AG04450 (cell line): Measurements from ENCODE around the gene DONSON. TPM values are rescaled to one million over a fixed set of nuclear protein-coding genes. Genes with fewer than 3 reads are reported as not detected.
A peak's percentile ranks its signal among the peaks of the same experiment; 100 is the strongest.

Experiments used
- CTCF ChIA-PET: fragments of 300-600, 350-600 bp; formaldehyde crosslinking; extraction: SDS; loops from one replicate; lab custom pipeline; 2022; ENCODE audit warnings: antibody characterized with exemption, inconsistent platforms; lab: Charles Lee
- POLR2A ChIA-PET: fragments of 350-600 bp; formaldehyde crosslinking; extraction: SDS; loops from one replicate; lab custom pipeline; 2021; ENCODE audit warnings: antibody characterized with exemption, inconsistent platforms; lab: Yijun Ruan, JAX
- DNase-seq: peaks from one replicate; pipeline ENCODE4 v3.0.0-alpha.2; 2011; ENCODE audit warnings: low read depth, low spot score
- H3K27ac ChIP-seq: one replicate; pipeline ENCODE4 v1.5.1; 2012; ENCODE audit warnings: low read depth, low read length, control low read depth
- H3K27me3 ChIP-seq: one replicate; pipeline ENCODE4 v1.6.0; 2012; ENCODE audit warnings: low read length; ENCODE audit not compliant: control insufficient read depth, insufficient read depth
- H3K4me3 ChIP-seq: 2 replicates; pipeline ENCODE4 v1.5.1; 2011; ENCODE audit warnings: mild to moderate bottlenecking, low read depth, low read length, control low read depth
- H3K9me3 ChIP-seq: 2 replicates; pipeline ENCODE4 v1.5.1; 2012; ENCODE audit warnings: low read length; ENCODE audit not compliant: control insufficient read depth, insufficient read depth
- polyA plus RNA-seq: library from polyadenylated mRNA; depleted of rRNA; stranded (reverse); fragments of >200 nt; gene quantifications from 2 replicates; pipeline ENCODE4 v1.2.3, GENCODE V29; 2011
- TF ChIP-seq, protein P1 (sequence below): IDR thresholded peaks from 2 replicates; pipeline ENCODE4 v1.5.1; 2011; ENCODE audit warnings: low read depth, low read length, control low read depth, inconsistent platforms

DONSON gene
- polyA plus RNA-seq, 1 experiment: 20.7 TPM

DNA sequence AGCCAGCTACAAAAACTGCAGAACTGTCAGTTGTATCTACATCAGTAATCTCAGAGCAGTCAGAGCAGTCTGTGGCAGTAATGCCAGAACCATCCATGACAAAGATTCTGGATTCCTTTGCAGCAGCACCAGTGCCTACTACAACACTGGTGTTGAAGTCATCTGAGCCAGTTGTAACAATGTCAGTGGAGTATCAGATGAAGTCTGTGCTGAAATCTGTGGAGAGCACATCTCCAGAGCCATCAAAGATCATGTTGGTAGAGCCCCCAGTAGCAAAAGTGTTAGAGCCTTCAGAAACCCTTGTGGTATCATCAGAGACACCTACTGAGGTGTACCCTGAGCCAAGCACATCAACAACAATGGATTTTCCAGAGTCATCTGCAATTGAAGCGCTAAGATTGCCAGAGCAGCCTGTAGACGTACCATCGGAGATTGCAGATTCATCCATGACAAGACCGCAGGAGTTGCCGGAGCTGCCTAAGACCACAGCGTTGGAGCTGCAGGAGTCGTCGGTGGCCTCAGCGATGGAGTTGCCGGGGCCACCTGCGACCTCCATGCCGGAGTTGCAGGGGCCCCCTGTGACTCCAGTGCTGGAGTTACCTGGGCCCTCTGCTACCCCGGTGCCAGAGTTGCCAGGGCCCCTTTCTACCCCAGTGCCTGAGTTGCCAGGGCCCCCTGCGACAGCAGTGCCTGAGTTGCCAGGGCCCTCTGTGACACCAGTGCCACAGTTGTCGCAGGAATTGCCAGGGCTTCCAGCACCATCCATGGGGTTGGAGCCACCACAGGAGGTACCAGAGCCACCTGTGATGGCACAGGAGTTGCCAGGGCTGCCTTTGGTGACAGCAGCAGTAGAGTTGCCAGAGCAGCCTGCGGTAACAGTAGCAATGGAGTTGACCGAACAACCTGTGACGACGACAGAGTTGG lies 38.4 kb downstream of the DONSON start:
- H3K27me3 ChIP-seq: no peaks in the 10 kb centered on the region
- H3K27ac ChIP-seq: no peak overlapping the region
- POLR2A ChIA-PET: no interaction called here
- H3K4me3 ChIP-seq: no peak overlapping the region
- TF ChIP-seq, protein P1, sequence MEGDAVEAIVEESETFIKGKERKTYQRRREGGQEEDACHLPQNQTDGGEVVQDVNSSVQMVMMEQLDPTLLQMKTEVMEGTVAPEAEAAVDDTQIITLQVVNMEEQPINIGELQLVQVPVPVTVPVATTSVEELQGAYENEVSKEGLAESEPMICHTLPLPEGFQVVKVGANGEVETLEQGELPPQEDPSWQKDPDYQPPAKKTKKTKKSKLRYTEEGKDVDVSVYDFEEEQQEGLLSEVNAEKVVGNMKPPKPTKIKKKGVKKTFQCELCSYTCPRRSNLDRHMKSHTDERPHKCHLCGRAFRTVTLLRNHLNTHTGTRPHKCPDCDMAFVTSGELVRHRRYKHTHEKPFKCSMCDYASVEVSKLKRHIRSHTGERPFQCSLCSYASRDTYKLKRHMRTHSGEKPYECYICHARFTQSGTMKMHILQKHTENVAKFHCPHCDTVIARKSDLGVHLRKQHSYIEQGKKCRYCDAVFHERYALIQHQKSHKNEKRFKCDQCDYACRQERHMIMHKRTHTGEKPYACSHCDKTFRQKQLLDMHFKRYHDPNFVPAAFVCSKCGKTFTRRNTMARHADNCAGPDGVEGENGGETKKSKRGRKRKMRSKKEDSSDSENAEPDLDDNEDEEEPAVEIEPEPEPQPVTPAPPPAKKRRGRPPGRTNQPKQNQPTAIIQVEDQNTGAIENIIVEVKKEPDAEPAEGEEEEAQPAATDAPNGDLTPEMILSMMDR: no peak
- DNase-seq: no peak
- CTCF ChIA-PET: no interaction called here
- H3K9me3 ChIP-seq: peaks cover 10% of the 10 kb centered on the region

- Histone ChIP-seq H3K9me3 (peaks cover 10% of the 10 kb centered on the region), H3K4me3 (no peak overlapping the region), H3K27ac (no peak overlapping the region), H3K27me3 (no peaks in the 10 kb centered on the region)
- ChIA-PET POLR2A (no interaction called here), CTCF (interaction anchor here (0.6 to 2.2 kb wide), 2 partner anchors 10 to 60 kb away, joined by 5 to 11 read pairs; no protein-coding TSS in a partner anchor)
- TF ChIP-seq, protein P1: no peak
- no peak for DNase-seq
Measured at GRCh38 chr21:33546086-33546485, 42.4 kb downstream of the DONSON start.

DNA sequence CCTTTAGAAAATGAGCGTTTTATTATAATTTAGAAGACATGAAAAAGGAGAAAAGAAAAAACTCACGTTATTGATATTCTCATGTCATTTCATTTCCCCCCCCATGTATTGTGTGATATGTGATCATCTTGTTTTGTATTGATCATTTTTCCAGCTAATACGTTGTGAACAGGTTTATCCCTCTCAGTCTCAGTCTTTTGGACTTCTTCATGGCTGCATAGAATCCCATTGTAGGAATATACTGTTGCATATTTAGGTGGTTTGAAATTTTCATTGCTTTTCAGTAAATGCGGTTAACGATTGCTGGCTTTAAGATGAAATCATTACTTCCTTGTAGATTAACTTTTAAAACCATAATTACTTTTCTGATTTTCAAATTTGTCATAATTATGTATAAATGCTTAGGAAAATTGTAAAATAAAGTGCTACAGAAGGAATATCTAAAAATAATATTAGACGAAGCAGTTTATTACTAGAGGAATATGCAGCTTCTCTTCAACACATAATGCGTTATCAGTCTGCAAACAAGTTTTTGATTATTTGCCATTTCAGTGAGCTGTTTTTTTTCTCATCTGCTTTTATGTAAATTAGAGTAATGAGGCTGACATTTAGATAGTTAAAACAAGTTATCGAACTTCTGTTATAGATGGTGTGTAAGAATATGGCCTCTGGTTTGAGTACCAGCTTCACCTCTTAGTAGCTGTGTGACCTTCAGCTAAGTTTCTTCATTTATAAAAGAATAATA lies 43.9 kb downstream of the DONSON start:
- Histone ChIP-seq H3K27me3 (no peaks in the 10 kb centered on the region), H3K4me3 (peak overlapping the region; percentile 95), H3K9me3 (no peaks in the 10 kb centered on the region; the same call in 1 of the 2 replicates), H3K27ac (no peak overlapping the region)
- ChIA-PET CTCF (interaction anchor here (2.2 kb wide), 1 partner anchor 62 kb away, joined by 11 read pairs; no protein-coding TSS in a partner anchor), POLR2A (no interaction called here)
- TF ChIP-seq, protein P1: no peak
- DNase-seq: no peak

DNA sequence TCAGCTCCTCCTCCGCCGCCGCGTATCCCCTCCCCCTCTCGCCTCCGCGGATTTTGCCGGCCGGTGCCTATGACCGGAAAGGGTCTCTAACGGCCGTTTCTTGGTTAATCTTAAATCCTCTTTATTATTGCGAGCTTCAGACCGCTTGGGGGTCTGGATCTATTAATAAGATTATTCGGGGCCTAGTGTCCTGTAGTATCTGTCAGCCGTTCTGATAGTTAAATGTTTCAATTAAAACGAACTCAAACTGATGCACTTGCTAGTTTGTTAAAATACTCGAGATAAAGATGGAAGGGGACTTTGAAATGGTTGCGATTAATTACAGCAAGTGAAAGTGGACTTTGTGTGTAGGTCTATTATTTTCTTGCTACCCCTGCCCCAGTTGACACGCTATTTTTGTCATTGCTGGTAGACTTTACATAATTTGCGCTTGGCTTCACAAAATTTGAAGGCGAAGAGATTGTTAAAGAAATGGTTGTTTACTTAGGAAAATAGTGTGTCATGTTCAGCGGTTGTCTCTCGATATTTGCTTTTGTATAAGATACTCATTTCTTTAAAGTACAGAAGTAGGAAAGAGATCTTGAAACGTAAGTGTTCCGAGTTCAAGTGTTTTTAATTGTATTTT lies 44.9 kb downstream of the DONSON start:
- no peaks in the 10 kb centered on the region for H3K27me3 ChIP-seq
- H3K27ac ChIP-seq: peak overlapping the region; percentile 100
- peak overlapping the region; percentile 95 for H3K4me3 ChIP-seq
- POLR2A ChIA-PET: interaction anchor here (0.6 to 1.0 kb wide), 5 partner anchors 8 to 1053 kb away, joined by 3 to 6 read pairs (median 4); partner anchors contain the start of gene TMEM50B
- CTCF ChIA-PET: interaction anchor here (1.0 to 2.2 kb wide), 2 partner anchors 62 to 63 kb away, joined by 5 to 11 read pairs; no protein-coding TSS in a partner anchor
- DNase-seq: no peak
- H3K9me3 ChIP-seq: no peaks in the 10 kb centered on the region; the same call in 1 of the 2 replicates
- TF ChIP-seq, protein P1: no peak
